ENCODE measurements around the gene RER1. TPM values are rescaled to one million over a fixed set of nuclear protein-coding genes. Genes with fewer than 3 reads are reported as not detected.

The RER1 gene
- total RNA-seq, 3 donors from 2014 or later, result 58.3 to 75.1 (median 70.4) TPM

DNA sequence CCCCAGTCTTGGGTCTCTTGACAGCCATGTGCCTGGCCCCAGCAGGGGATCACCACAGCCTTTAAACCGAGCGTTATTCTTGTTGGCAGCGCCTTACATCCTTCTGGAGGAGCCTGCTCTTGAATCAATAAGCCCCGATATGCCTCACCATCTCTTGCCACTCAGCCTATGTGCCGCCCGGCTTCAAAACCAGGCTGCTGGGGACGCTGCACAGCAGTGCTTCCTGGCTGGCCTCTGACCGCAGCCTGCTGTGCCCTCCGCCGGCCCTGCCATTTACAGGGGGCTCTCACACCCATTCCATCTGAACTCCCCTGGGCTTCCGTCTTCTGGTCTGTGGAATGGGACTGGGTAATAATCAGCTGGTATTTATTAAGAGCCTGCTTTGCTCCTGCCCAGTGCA is 23.7 kb downstream of the RER1 start:
- H3K4me1 ChIP-seq, result peaks cover 15 to 17% of the 10 kb centered on the region in 2 donors
- no peaks in the 10 kb centered on the region for H3K9me3 ChIP-seq
- no peak for TF ChIP-seq POLR2A (IDR thresholded peaks at IDR 0.05)
- no peak for TF ChIP-seq CTCF (IDR thresholded peaks at IDR 0.05)
- TF ChIP-seq POLR2AphosphoS5 (IDR thresholded peaks at IDR 0.05), result no peak
- H3K27ac ChIP-seq, result peak overlapping the region; percentile 71
- no peak overlapping the region for H3K4me3 ChIP-seq
- DNase-seq (ENCODE audit: low spot score in 2 of 2), result no peak
- intact Hi-C loops (cut with DNase I; ENCODE audit: low total_unique reads), result no loop called here
- H3K27me3 ChIP-seq, result peaks cover 0 to 33% of the 10 kb centered on the region in 2 donors
- H3K36me3 ChIP-seq, result no peaks in the 10 kb centered on the region

DNA sequence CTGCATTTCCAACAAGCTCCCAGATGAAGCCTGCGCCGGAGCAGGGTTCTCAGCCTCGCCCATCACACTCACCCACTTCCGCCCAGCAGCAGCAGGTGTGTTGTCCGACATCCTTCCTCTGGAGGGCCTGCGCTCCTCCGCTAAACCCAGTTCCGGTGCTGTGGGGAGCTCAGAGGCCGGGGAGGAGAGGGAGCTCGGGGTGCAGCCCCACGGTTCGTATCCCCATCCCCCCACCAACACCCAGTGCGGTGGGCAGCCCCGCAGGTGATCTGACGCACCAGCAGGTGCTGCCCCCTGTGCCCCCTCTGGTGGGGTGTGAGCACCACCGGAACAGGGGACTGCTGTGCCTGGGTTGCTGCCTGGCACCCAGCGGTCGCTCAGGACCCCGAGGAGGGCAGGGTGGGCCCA is 24.2 kb downstream of the RER1 start:
- Histone ChIP-seq H3K9me3 (no peaks in the 10 kb centered on the region), H3K27ac (peak overlapping the region; percentile 71), H3K27me3 (peaks cover 0 to 36% of the 10 kb centered on the region in 2 donors), H3K36me3 (no peaks in the 10 kb centered on the region), H3K4me1 (peaks cover 15 to 17% of the 10 kb centered on the region in 2 donors), H3K4me3 (peak overlapping the region in 2 of 3 donors; percentile 35 to 59)
- TF ChIP-seq CTCF (IDR thresholded peaks at IDR 0.05) (peak in 1 of 3 donors; percentile 15), POLR2AphosphoS5 (IDR thresholded peaks at IDR 0.05) (no peak)
- intact Hi-C loops (cut with DNase I; ENCODE audit: low total_unique reads), result no loop called here
- no peak for DNase-seq (ENCODE audit: low spot score in 2 of 2)

DNA sequence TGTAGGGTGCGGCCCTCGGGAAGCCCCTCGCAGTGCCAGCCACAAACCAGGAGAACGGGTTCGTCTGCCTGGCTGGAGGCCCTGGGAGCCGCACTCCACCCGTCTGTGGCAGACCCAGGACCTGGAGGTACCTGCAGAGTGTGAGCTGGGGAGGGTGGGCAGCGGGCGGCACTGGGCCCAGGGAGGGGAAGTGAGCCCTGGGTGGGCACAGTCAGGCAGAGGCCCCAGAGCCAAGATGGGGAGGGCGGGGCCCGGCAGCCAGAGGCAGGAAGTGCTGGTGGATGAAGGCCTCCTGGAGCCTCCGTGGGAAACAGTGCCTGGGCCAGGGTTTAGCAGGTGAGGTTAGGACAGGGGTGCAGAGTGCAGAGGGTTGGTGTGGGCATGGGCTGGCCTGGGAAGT is 24.8 kb downstream of the RER1 start:
- Histone ChIP-seq H3K36me3 (no peaks in the 10 kb centered on the region), H3K4me3 (peak overlapping the region in 2 of 3 donors; percentile 35 to 59), H3K27ac (peak overlapping the region; percentile 54 to 71), H3K4me1 (peaks cover 15 to 16% of the 10 kb centered on the region in 2 donors), H3K9me3 (no peaks in the 10 kb centered on the region), H3K27me3 (peaks cover 0 to 36% of the 10 kb centered on the region in 2 donors)
- no peak for TF ChIP-seq POLR2AphosphoS5 (IDR thresholded peaks at IDR 0.05)
- DNase-seq (ENCODE audit: low spot score in 2 of 2), result peak in 1 of 2 donors; percentile 79
- intact Hi-C loops (cut with DNase I; ENCODE audit: low total_unique reads), result no loop called here

DNA sequence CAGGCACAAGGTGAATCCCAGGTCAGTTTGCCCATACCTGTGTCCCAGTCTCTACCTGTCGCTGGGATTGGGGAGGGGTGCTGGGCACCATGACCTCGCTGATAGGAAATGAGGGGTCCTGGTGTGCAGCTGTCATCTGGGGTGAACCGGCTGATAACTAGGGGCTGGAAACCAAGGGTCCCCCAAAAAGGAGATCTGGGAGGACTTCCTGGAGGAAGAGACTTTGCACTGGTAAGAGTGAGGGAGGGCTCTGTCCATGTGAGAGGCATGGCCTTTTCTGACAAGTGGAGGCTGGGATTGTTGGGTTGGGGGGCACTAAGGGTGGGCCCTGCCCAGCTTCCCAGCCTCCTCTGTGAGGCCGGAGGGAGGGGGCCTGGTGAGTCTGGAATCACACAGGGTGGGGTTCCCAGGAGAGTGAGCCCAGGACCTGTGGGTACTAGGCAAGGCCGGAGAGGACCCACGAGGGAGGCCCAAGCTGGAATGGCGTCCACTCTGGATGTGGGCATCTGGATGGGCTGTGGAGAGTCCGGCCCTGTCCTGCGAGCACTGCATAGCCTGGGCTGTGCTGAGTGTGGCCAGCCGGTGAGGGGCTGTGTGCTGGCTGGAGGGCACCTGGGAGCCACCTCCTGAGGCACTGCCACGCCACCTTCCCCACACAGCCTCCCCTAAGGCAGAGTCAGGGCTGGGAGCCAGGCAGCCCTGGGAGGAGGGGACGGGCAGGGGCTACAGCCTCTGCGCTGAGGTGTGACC is 25.6 kb downstream of the RER1 start:
- Histone ChIP-seq H3K4me1 (peaks cover 11 to 13% of the 10 kb centered on the region in 2 donors), H3K9me3 (no peaks in the 10 kb centered on the region), H3K36me3 (no peaks in the 10 kb centered on the region), H3K27me3 (peaks cover 0 to 36% of the 10 kb centered on the region in 2 donors), H3K27ac (peak overlapping the region; percentile 54 to 71), H3K4me3 (peak overlapping the region in 1 of 3 donors; percentile 59)
- TF ChIP-seq POLR2A (IDR thresholded peaks at IDR 0.05), result no peak
- no peak for TF ChIP-seq POLR2AphosphoS5 (IDR thresholded peaks at IDR 0.05)
- no peak for TF ChIP-seq CTCF (IDR thresholded peaks at IDR 0.05)
- DNase-seq (ENCODE audit: low spot score in 2 of 2), result no peak
- intact Hi-C loops (cut with DNase I; ENCODE audit: low total_unique reads), result no loop called here

DNA sequence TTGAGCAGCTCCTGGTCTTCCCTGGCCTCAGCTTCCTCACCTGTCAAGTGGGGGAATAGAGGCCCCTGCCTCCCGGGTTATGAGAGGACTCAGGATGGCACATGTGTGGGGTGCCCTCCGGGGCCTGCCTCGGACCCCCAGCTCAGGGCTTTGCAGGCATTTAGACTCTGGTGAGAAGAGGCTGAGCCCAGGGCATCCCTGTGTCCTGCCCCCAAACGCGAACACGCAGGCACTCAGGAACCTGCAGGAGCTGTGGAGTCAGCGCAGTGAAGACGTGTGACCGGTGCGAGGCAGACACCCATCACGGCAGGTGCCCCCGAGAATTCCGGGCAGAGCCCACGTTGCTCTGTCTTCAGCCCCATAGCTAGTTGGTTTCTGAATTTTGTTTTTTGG is 26.2 kb downstream of the RER1 start:
- intact Hi-C loops (cut with DNase I; ENCODE audit: low total_unique reads), result no loop called here
- no peak for TF ChIP-seq POLR2A (IDR thresholded peaks at IDR 0.05)
- no peak for TF ChIP-seq CTCF (IDR thresholded peaks at IDR 0.05)
- TF ChIP-seq POLR2AphosphoS5 (IDR thresholded peaks at IDR 0.05), result no peak
- no peaks in the 10 kb centered on the region for H3K9me3 ChIP-seq
- H3K4me3 ChIP-seq, result no peak overlapping the region
- H3K4me1 ChIP-seq, result peaks cover 11 to 12% of the 10 kb centered on the region in 2 donors
- H3K27me3 ChIP-seq, result peaks cover 0 to 36% of the 10 kb centered on the region in 2 donors
- no peaks in the 10 kb centered on the region for H3K36me3 ChIP-seq
- DNase-seq (ENCODE audit: low spot score in 2 of 2), result no peak
- H3K27ac ChIP-seq, result no peak overlapping the region

Measured in breast epithelium (tissue), 4 donors.